CD4-positive, alpha-beta T cell treated with Interleukin-1 beta for 1 hour (primary cell): Measurements from ENCODE around the gene HIP1.
"Not testable (repeated sequence)": the region's sequence is repeated elsewhere in the genome, so short reads cannot be mapped to it uniquely, and the experiment has no call there.

Experiments used
- DNase-seq, 2 donors: peaks; one replicate each; pipeline ENCODE4 v3.0.0-alpha.2; 2020 to 2022

Gene HIP1

DNA sequence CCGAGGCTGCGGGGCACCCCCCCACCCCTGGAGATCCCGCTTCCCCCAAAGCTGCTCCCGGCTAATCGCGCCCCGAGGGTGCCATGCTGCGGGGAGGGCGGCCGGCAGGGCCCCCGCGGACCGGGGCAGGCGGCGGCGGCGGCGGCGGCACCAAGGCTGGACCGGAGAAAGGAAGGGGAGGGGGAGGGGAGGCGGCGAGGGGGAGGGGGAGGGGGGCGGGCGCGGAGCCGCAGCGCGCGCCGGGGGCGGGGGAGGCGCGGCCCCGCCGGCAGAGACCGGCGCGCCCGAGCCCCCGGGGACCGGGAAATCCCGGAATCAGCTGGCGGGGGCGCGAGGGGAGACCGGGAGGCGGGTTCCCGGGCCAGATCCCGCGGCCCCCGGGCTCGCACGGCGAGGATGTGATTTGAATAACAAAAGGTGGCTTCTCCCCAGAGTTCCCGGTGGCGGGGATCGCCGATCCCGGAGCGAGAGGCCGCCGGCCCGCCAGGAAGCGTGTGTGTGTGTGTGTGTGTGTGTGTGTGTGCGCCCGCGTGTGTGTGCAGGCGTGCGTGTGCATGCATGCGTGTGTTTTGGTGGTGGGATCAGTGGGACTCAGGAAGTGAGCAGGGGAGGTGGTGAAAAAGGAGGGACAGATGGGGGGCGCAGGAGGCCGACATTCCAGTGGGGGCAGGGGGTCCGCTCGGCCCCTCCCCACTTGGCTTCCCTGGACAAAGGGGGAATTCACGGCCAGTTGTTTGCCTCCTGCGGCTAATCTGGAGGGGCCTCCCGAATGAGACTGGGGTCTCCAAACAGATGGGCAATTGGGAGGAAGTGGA is 99.5 kb downstream of the HIP1 start:
- peak; percentile 26 to 37 for DNase-seq

DNA sequence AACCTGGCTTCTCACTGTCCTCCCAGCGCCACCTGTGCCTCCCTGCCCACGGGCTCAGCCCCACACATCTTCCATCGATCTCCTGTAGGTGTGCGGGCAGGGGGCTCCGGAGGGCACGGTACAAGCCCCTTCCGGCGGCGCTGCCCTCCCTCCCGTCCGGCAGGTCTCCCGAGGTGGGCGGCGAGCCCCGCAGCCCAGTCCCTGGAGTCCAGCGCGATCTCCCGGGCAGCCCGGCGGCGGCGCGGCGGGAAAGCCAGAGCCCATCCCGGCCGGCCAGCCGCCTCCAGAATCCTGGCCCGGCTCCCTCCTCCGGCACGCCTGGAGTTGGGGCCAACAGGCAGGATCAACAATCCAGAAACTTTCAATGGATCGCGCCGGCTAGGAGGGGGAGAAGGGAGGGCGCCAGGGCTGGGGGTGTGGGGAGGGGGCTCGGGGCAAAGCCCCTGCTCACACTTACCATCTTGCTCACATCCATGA is 100.1 kb downstream of the HIP1 start:
- DNase-seq, result no peak

DNA sequence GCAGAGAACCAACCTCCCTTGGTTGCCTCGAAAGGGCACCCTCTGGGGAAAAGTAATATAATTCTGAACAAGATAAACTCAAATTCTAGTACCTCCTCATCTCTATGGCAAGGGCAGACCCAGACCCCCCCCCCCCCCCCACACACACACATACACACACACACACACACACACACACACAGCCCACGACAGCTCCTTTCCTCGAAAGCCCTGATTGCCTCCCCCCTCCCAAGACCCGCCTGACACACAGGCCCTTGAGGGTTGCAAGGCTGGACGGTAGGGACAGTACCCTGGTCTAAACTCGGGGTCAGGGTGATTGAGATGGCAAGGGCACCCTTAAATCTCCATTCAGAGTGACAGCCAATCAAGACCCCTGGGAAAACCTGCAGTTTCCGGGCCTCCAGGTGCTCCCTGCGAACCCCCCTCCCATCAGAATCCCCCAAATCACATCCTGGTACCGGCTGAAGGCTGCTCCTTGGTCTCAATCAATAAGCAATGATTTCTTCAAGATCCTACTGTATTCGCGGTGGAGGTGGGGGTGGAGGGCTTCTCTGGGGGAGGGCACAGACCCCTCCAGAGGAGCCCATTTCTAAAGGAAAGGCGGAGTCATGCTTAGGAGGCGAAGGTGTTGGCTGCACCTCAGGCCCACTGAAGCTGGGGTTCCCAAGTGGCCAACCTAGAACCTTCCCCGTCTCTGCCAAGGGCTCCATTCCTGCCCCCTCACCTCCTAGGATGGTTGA is 100.7 kb downstream of the HIP1 start:
- no peak for DNase-seq

DNA sequence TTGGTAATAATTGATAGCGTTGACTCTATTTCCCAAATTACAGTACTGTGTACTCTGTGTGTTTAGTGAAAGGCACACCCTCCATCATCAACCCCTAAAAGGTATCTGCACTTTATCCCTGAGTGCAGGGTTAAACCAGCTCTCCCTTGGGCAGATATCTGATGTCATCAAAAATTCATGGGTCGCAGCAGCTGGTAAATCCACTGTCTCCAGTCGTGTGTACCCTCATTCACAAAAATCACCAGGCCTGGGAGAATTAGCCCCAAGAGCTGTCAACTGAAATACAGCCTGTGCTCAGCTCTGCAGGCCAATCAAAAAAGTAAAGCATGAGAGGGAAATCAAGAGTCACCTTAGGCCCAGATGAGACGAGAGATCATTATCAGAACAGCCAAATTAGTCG is 103.7 kb downstream of the HIP1 start:
- DNase-seq, result no peak

DNA sequence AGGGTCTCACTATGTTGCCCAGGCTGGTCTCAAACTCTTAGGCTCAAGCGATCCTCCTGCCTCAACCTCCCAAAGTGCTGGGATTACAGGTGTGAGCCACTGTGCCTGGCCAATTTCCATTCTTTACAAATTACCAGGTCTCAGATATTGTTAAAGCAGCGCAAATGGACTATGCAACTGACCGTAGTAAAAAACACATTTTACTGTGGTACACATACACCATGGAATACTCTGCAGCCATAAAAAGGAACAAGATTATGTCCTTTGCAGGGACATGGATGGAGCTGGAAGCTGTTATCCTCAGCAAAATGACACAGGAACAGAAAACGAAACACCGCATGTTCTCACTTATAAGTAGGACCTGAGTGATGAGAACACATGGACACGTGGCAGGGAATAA is 106.2 kb downstream of the HIP1 start:
- DNase-seq, result not testable (repeated sequence)

DNA sequence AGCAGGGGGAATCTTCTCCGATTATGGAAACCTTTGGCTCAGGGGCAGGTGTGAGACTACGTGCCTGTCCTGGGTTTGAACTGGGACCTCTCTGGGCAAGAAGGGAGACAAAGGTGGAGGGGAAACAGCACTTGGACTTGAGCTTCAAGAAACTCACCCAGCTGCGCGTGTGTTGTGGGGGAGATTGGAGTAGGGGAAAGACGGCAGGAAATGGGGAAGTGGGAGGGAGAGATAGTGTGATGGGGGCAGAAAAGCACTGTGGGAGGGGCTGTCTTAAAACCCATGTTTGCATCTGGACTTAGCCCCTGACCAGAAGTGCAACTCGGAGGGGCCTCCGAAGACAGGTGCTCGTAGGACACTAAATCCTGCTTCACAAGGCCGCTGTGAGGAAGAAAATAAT is 107.0 kb downstream of the HIP1 start:
- no peak for DNase-seq

DNA sequence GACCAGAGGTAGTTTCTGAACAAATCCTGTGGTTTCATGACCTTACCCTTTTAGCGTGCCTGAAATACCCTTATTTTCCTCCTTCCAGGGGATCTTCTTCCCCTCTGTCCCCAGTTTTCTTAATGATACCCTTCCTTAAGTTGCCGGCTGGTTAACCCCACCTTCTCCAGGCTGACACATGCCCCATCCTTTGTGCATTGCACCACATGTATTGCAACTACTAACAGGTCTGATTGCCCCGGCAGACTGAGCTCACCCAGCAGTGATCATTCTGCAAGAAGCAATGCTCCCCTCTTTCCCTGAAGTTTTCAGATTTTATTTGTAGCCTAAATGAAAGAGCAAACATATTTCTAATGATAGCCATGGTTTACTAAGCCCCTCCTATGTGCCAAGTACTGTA is 108.2 kb downstream of the HIP1 start:
- DNase-seq, result no peak

DNA sequence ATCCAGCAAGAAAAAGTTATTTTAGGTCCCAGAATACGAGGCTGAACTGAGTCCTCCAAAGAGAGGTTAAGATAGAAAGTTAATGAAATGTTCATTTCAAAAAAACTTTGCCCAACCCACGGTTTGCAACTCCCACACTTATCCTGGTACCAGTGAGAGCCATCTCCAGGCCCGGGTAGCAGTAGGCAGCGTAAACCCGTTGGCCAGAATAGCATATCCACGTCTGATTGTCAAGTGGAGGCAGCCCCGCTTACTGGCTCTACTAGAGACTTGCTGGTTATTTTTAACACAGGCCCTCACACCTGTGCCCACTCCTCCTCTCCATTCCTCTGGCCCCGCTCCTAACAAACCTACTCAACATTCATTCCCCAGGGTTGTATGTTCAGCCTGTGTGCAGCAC is 109.7 kb downstream of the HIP1 start:
- DNase-seq, result no peak

DNA sequence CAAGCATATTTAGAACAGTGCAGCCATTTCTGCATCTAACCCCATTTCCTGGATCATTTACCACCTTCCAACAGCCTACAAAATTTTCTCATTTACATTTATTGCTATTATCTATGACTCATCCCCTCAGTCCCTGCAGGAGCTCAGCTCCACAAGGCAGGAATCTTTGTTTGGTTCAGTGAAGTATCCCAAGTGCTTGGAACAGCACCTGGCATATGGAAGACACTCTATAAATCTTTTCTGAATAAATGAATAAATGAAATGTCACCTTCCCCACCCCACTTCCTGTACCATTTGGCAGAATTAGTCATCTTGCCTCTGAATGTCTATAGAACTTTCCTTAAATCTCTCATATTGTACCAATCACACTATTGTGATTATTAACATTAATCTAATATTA is 110.7 kb downstream of the HIP1 start:
- DNase-seq, result no peak

DNA sequence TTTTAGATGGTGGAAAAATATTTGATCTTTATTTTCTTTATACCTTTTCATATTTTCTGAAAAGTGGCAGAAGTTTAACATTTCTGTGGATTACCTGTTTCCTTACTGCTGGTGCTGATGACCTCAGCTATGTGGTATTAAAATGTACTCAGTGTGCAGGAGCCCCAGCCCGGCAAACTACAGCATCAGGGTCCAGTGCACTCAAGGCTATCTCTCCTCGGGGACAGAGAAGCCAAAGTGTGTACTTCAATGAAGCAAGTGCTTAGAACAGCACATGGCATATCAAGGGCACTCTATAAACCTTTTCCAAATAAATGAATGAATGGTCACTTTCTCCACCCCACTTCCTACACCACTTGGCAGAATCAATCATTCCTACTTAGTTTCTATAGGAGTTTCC is 111.8 kb downstream of the HIP1 start:
- no peak for DNase-seq

DNA sequence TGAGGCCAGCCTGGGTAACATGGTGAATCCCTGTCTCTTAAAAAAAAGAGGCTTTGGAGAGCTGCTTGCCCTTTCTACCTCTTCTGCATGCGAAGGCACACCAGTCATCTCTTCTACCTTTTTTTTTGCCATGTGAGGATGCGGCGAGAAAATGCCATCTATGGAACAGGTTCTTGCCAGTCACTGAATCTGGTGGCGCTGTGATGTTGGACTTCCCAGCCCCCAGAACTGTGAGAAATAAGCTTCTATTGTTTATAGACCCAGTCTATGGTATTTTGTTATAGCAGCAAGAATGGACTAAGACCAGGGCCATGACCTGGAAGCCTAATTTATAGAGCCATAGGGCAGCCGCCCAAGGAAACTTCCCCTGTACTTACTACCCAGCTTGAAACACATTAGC is 112.9 kb downstream of the HIP1 start:
- no peak for DNase-seq

DNA sequence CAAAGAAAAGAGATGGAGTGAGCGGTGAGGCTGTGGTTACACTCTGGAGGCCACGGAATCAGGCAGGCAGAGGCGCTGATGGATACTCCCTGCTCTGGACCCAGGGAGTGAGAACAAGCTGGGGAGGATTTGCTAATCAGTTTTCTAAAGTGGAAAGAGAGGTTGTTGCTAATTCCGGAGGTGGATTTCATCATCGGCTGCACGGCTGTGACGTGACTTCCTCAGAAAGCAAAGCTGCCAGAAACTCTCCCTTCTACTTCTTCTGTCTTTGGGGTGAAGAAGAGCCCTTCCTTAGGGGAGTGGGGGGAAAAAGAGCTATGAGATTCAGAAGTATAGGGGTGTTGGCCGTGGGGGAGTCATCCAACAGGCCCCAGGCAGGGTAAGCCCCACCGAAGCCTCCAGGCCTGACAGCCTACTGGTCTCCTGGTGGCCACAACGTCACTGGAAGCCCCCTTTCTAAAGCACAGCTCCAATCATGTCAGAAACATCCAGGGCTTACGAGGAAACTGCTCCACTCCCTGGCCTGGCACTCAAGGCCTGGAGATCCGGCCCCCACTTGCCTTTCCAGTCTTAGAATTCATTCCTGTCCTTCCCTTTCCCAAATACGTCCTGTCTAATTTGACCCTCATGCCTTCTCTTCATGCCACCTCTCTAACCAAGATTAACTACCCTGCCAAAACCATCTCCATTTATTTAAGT is 114.5 kb downstream of the HIP1 start:
- DNase-seq, result peak in 1 of 2 donors; percentile 68

DNA sequence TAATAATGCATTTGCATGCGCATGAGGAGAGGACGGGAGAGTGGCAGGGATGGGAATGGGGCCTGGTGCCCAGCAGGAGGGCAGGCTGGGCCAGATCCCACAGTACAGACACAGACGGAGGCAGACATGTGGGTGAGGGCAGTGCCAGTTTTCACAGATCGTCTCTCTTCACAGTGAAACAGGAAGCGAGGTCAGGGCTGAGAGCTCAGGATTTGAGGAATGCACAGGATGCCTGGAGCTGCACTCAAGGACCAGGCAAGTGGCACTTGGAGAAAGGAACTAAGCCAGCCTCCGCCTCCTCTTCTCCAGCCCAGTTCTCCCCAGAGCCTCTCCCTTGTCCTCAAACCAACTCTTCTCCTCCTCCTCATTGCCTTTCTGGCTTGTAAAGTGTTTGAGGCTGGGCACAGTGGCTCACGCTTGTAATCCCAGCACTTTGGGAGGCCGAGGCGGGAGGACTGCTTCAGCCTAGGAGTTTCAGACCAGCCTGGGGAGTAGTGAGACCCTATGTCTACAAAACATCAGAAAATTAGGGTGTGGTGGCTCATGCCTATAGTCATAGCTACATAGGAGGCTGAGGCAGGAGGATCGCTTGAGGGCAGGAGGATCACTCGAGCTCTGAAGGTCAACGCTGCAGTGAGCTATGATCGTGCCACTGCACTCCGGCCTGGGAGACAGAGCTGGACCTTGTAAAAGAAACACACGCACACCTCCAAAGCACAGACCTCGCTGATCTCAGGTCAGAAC is 115.2 kb downstream of the HIP1 start:
- DNase-seq, result no peak

DNA sequence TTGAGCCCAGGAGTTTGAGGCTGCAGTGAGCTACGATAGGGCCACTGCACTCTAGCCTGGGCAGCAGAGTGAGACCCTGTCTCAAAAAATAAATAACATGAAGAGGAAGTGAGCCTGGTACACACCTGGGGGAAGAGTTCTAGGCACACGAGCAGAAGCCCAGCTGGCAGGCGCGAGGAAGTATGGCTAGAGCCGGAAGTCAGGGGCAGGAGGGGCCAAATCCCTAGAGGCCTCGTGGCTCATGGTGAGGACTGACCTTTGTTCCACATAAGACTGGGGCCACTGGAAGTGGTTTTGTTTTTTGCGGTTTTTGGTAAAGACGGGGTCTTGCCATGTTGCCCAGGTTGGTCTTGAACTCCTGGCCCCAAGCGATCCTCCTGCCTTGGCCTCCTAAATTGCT is 117.6 kb downstream of the HIP1 start:
- DNase-seq, result peak in 1 of 2 donors; percentile 34

DNA sequence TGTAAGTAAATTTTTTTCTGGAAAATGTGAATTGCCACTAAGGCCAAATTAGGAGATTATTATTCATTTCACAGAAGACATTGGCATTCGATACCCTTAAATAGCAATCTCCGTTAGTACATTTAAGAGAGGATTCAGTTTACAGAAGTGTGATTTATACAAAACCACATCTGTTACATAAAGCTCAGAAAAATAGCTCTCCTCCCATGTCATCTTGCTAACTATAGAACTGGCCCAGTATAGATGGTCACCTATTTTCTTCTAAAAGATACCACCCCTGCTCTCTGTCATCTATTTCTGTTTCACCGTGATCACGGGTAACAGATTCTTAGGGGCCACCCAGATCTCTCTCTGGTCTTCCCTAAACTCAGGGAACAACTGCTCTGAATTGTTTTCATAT is 119.1 kb downstream of the HIP1 start:
- no peak for DNase-seq

DNA sequence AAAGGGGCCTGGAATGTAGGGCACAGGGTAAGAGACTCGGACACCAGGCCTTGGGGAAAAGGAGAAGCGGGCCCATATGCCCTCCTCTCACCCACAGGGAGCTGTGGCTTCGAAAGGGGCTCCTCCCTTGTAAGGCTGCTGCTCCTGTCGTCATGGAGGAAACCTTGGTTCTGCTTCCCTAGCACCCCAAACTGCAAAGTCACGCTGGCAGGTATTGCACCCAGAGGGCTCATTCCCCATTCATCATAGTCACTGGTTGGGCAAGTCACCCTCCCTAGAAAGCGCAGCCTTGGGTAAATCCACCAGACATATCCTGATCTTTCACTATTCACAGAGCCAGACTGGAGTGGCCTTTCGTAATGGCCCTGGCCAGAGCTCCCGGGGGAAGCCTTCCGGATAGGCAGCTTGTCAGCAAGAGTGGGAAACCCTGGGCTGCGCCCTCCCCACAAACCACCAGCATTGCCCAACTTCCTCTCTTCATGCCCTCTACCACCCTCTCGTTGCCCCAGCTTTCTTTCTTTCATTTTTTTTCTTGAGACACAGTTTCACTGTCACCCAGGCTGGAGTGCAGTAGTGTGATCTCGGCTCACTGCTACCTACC is 121.0 kb downstream of the HIP1 start:
- peak; percentile 71 to 88 for DNase-seq

DNA sequence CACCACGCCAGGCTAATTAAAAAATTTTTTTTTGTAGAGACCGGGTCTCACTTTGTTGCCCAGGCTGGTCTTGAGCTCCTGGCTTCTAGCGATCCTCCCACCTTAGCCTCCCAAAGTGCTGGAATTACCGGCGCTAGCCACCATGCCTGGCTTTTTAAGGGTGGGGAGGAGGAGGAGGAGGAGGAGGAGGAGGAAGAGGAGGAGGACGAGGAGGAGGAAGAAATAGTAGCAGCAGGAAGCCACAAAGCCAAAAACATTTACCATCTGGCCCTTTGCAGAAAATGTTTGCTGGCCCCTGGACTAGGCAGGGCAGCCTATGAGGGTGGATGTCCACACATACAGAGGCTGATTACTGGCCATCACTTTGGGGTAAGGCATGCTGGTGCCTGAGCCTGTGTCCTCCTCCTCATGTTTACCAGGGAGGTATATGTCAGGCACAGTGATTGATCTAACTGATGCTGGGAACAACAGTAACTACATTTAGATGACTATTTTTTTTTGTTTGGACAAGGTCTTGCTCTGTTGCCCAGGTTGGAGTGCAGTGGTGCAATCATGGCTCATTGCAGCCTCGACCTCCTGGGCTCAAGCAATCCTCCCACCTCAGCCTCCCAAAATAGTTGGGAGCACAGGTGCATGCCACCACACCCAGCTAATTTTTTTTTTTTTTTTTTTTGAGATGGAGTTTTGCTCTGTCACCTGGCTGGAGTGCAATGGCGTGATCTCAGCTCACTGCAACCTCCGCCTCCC is 122.1 kb downstream of the HIP1 start:
- DNase-seq, result no peak

DNA sequence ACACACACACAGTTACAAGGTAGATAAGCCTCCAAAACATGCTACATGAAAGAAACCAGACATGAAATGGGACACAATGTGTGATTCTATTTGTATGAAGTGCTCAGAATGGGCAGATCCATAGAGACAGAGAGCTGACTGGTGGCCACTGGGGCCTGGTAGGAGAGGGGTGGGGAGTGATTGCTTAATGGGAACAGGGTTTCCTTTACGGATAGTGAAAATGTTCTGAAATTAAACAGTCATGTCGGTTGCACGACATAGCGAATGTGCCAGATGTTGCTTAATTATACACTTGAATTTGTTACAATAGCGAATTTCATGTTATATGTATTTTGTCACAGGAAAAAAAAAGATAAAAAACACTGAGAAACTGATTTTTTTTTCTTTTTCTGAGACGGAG is 124.3 kb downstream of the HIP1 start:
- no peak for DNase-seq

DNA sequence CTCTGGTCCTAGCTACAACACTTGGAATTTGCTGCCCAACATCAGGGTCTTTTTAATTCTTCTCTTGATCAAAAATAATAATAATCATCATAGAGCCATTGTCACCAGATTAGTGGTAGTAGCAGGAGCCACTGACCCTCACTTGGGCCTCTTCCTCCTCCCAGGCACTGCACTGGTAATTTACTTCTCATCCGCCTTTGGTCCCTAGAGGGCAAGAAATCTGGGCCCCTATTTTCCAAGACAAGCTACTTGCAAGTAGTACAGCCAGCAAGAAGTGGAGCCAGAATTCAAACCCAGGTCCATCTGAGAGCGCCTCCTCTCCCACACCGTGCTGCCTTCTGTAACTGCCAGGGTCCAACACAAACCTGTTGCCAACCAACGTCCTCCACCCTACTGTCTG is 125.4 kb downstream of the HIP1 start:
- no peak for DNase-seq

DNA sequence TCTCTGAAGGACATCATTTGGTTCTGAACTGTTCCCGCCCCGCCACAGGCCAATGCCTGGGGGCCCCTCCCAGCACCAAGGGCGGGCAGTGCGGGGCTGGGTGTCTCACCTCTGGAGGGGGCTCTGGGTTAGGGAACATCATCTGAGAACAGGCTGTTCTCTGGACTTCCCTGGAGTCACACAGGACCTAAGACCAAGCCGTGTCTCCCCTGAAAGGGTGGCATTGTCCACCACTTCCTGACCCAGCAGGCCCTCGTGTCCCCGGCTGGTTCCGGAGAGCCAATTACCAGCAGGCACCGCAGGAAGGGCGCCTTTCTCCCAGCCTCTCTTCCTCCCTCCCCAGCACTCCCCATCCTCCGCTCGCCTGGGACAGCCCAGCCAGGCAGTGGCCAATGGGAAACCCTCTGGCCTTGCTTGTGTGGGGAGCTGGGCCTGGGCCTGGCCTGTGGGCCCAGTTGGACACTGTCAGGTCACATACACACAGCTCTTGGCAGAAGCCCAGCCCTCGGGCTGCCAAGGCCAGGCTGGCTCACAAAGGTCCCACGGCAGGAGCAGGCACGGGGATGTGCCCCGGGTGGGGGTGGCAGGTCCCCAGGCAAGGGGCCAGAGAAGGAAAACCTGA is 127.1 kb downstream of the HIP1 start:
- no peak for DNase-seq

DNA sequence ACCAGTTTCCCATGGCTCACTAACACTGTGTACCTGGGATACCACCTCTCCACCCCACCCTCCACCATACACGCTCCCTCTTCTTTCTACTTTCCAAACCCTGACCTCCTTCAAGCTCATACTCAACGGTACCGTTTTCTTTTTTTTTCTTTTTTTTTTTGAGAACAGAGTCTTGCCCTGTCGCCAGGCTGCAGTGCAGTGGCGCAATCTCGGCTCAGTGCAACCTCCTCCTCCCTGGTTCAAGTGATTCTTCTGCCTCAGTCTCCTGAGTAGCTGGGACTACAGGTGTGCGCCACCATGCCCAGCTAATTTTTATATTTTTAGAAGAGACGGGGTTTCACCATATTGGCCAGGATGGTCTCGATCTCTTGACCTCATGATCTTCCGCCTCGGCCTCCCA is 129.3 kb downstream of the HIP1 start:
- not testable (repeated sequence) for DNase-seq
